ENCODE measurements around the gene VWA5B1. TPM values are rescaled to one million over a fixed set of nuclear protein-coding genes. Genes with fewer than 3 reads are reported as not detected.

The VWA5B1 gene
- total RNA-seq, 4 donors from 2014 or later: not detected

- whole genome bisulfite sequencing, 2 donors: 49 to 50% methylated on average over 5 of the region's 5 CpGs
- Histone ChIP-seq H3K4me3 (no peak overlapping the region), H3K36me3 (no peaks in the 10 kb centered on the region), H3K27ac (no peak overlapping the region), H3K27me3 (peaks cover 0 to 32% of the 10 kb centered on the region in 2 donors), H3K9me3 (peaks cover 0 to 19% (median 3%) of the 10 kb centered on the region in 4 donors), H3K4me1 (no peaks in the 10 kb centered on the region)
- no peak for DNase-seq (ENCODE audit: low spot score in 2 of 2)
- no peak for TF ChIP-seq CTCF (IDR thresholded peaks at IDR 0.05)
- TF ChIP-seq POLR2A (IDR thresholded peaks at IDR 0.05): no peak
- TF ChIP-seq EP300 (IDR thresholded peaks at IDR 0.05): no peak
Measured at GRCh38 chr1:20390589-20391331, 100.1 kb downstream of the VWA5B1 start.

- H3K9me3 ChIP-seq: peaks cover 0 to 24% (median 3%) of the 10 kb centered on the region in 4 donors
- no peak overlapping the region for H3K27ac ChIP-seq
- H3K36me3 ChIP-seq: no peaks in the 10 kb centered on the region
- WGBS, 2 donors: 87 to 95% methylated on average over 2 of the region's 2 CpGs
- DNase-seq (ENCODE audit: low spot score in 2 of 2): no peak
- peaks cover 0 to 5% of the 10 kb centered on the region in 2 donors for H3K27me3 ChIP-seq
- H3K4me3 ChIP-seq: no peak overlapping the region
- TF ChIP-seq CTCF (IDR thresholded peaks at IDR 0.05): no peak
- TF ChIP-seq POLR2A (IDR thresholded peaks at IDR 0.05): no peak
- peaks cover 0 to 2% (median 0%) of the 10 kb centered on the region in 4 donors for H3K4me1 ChIP-seq
Measured at GRCh38 chr1:20395255-20395654, 104.6 kb downstream of the VWA5B1 start.

- Histone ChIP-seq H3K36me3 (no peaks in the 10 kb centered on the region), H3K27me3 (peaks cover 0 to 23% of the 10 kb centered on the region in 2 donors), H3K27ac (no peak overlapping the region), H3K4me3 (no peak overlapping the region), H3K4me1 (peaks cover 0 to 7% (median 0%) of the 10 kb centered on the region in 4 donors), H3K9me3 (peaks cover 0 to 24% (median 3%) of the 10 kb centered on the region in 4 donors)
- WGBS, 2 donors: 74 to 78% methylated on average over 4 of the region's 4 CpGs
- TF ChIP-seq CTCF (IDR thresholded peaks at IDR 0.05) (no peak), POLR2A (IDR thresholded peaks at IDR 0.05) (no peak), EP300 (IDR thresholded peaks at IDR 0.05) (no peak)
- DNase-seq (ENCODE audit: low spot score in 2 of 2): no peak
Measured at GRCh38 chr1:20398744-20399143, 108.1 kb downstream of the VWA5B1 start.

- Histone ChIP-seq H3K27me3 (peaks cover 0 to 26% of the 10 kb centered on the region in 2 donors), H3K9me3 (peaks cover 0 to 19% (median 3%) of the 10 kb centered on the region in 4 donors), H3K27ac (peak overlapping the region in 1 of 4 donors; percentile 53), H3K4me3 (no peak overlapping the region), H3K36me3 (no peaks in the 10 kb centered on the region), H3K4me1 (peaks cover 0 to 7% (median 0%) of the 10 kb centered on the region in 4 donors)
- no peak for DNase-seq (ENCODE audit: low spot score in 2 of 2)
- no peak for TF ChIP-seq POLR2A (IDR thresholded peaks at IDR 0.05)
- no peak for TF ChIP-seq CTCF (IDR thresholded peaks at IDR 0.05)
- no peak for TF ChIP-seq EP300 (IDR thresholded peaks at IDR 0.05)
- 67 to 77% methylated on average over 7 of the region's 7 CpGs for WGBS, 2 donors
Measured at GRCh38 chr1:20399196-20399595, 108.5 kb downstream of the VWA5B1 start.

- WGBS, 2 donors: 20% methylated on average over 5 of the region's 5 CpGs
- peak overlapping the region in 2 of 4 donors; percentile 36 to 53 for H3K27ac ChIP-seq
- H3K4me3 ChIP-seq: no peak overlapping the region
- H3K27me3 ChIP-seq: peaks cover 0 to 29% of the 10 kb centered on the region in 2 donors
- H3K9me3 ChIP-seq: peaks cover 0 to 15% (median 3%) of the 10 kb centered on the region in 4 donors
- H3K36me3 ChIP-seq: no peaks in the 10 kb centered on the region
- H3K4me1 ChIP-seq: peaks cover 0 to 7% (median 0%) of the 10 kb centered on the region in 4 donors
- DNase-seq (ENCODE audit: low spot score in 2 of 2): no peak
- TF ChIP-seq EP300 (IDR thresholded peaks at IDR 0.05): no peak
- no peak for TF ChIP-seq POLR2A (IDR thresholded peaks at IDR 0.05)
- TF ChIP-seq CTCF (IDR thresholded peaks at IDR 0.05): no peak
Measured at GRCh38 chr1:20399606-20400180, 109.0 kb downstream of the VWA5B1 start.

All from tibial nerve (tissue), 4 donors.